Transverse colon (tissue), 4 donors: ENCODE data around the gene PINK1.

Experiments used
- CTCF ChIP-seq, 5 experiments: fragments of 200-600 bp in 3 of 5; fragments of 450-650 bp in 2 of 5; sonication (generic) in 3 of 5; IDR thresholded peaks; 1 replicate in 2 of 5; 2 replicates in 3 of 5; pipeline ENCODE4 v1.5.1; 2016 to 2017; ENCODE audit warnings: antibody characterized with exemption in 5 of 5, inconsistent platforms in 3 of 5, mild to moderate bottlenecking in 2 of 5, moderate library complexity in 1 of 5
- EP300 ChIP-seq: sonication (generic); formaldehyde crosslinking; IDR thresholded peaks from one replicate; pipeline ENCODE4 v1.6.1; 2017; ENCODE audit warnings: antibody characterized with exemption, low read depth
- POLR2A ChIP-seq: fragments of 450-650 bp; IDR thresholded peaks from one replicate; pipeline ENCODE4 v1.6.1; 2016; ENCODE audit warnings: antibody characterized with exemption, mild to moderate bottlenecking, moderate library complexity
- POLR2AphosphoS5 ChIP-seq, 3 donors: sonication (generic); formaldehyde crosslinking; IDR thresholded peaks; one replicate each; pipeline ENCODE4 v1.6.1; 2016; ENCODE audit warnings: antibody characterized with exemption in 3 of 3

DNA sequence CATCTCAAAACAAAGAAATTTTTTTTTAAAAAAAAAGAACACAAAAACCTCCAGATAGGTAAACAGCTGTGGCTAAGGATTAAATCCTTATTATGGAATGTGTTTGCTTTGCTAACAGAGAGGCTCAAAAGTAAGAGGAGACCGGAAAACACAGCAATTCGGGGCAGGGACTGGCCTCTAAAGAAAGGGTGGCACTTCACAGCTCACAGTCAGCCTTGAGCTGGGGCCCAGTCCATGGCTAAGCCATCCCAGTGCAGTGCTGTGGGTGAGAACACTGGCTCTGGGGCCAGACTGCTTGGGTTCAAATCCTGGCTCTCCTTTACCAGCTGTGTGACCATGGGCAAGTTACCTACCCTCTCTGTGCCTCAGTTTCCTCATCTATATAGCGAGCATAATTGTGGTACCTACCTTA lies 56.4 kb downstream of the PINK1 start:
- TF ChIP-seq CTCF (IDR thresholded peaks at IDR 0.05) (no peak), POLR2A (no peak), POLR2AphosphoS5 (IDR thresholded peaks at IDR 0.05) (no peak), EP300 (no peak)
